ENCODE data around the gene GLI2.

GRCh38 chr2:120764991-120765677 is 29.5 kb downstream of the GLI2 start:
- TF ChIP-seq MAX (IDR thresholded peaks at IDR 0.05) (no peak), POLR2A (IDR thresholded peaks at IDR 0.05; ENCODE audit: borderline replicate concordance, extremely low read depth, insufficient read depth, insufficient read length) (no peak), CTCF (IDR thresholded peaks at IDR 0.05 in 2 of 3, conservative IDR thresholded peaks at IDR 0.05 in 1 of 3; ENCODE audit: borderline replicate concordance in 1 of 3, insufficient read depth in 1 of 3, low read depth in 2 of 3, low read length in 2 of 3) (no peak), CEBPB (IDR thresholded peaks at IDR 0.05; ENCODE audit: low read depth) (no peak), EZH2 (IDR thresholded peaks at IDR 0.05) (no peak), POLR2AphosphoS5 (IDR thresholded peaks at IDR 0.05; ENCODE audit: low read depth, low read length) (no peak), ATF3 (IDR thresholded peaks at IDR 0.05) (no peak), ZBTB33 (IDR thresholded peaks at IDR 0.05; ENCODE audit: extremely low read depth, insufficient replicate concordance, low read length) (no peak), REST (IDR thresholded peaks at IDR 0.05; ENCODE audit: low read depth) (no peak)

All from HCT116 (cell line).